Small intestine (tissue), 7 donors: ENCODE results near the gene DUSP1. TPM values are rescaled to one million over a fixed set of nuclear protein-coding genes. Genes with fewer than 3 reads are reported as not detected.
"Not testable (repeated sequence)": the region's sequence is repeated elsewhere in the genome, so short reads cannot be mapped to it uniquely, and the experiment has no call there.

Experiments used
- DNase-seq, 2 donors: peaks; one replicate each; pipeline versions ENCODE4 v3.0.0 to v3.0.0-alpha.2; 2013
- FAIRE-seq: peaks from 2 replicates; lab custom pipeline; 2012; peaks lifted over from hg19 to GRCh38; lab: Jason Lieb, UNC
- H3K27ac ChIP-seq, 3 donors: one replicate each; pipeline ENCODE4 v1.5.1; 2013; ENCODE audit warnings: low read length in 2 of 3, mild to moderate bottlenecking in 2 of 3, control low read depth in 1 of 3, inconsistent platforms in 1 of 3, low read depth in 1 of 3, moderate library complexity in 1 of 3
- H3K27me3 ChIP-seq, 3 donors: one replicate each; pipeline ENCODE4 v1.6.1; 2013; ENCODE audit warnings: low read length in 3 of 3, inconsistent platforms in 1 of 3; ENCODE audit not compliant: control insufficient read depth in 3 of 3, insufficient read depth in 3 of 3
- H3K36me3 ChIP-seq, 3 donors: one replicate each; pipeline ENCODE4 v1.6.1; 2013; ENCODE audit warnings: low read length in 3 of 3, inconsistent platforms in 1 of 3, low read depth in 1 of 3, mild to moderate bottlenecking in 1 of 3, moderate library complexity in 1 of 3; ENCODE audit not compliant: control insufficient read depth in 3 of 3, insufficient read depth in 2 of 3
- H3K4me1 ChIP-seq, 3 donors: one replicate each; pipeline ENCODE4 v1.6.1; 2013; ENCODE audit warnings: low read length in 2 of 3, inconsistent platforms in 1 of 3, low read depth in 1 of 3, mild to moderate bottlenecking in 1 of 3, moderate library complexity in 1 of 3; ENCODE audit not compliant: control insufficient read depth in 3 of 3, insufficient read depth in 2 of 3
- H3K4me3 ChIP-seq, 3 donors: one replicate each; pipeline ENCODE4 v1.5.1; 2013; ENCODE audit warnings: low read length in 3 of 3, control low read depth in 1 of 3, inconsistent platforms in 1 of 3, low read depth in 1 of 3, mild to moderate bottlenecking in 1 of 3, moderate library complexity in 1 of 3
- H3K9me3 ChIP-seq, 2 donors: one replicate each; pipeline ENCODE4 v1.6.1; 2013; ENCODE audit warnings: low read depth in 1 of 2, low read length in 1 of 2; ENCODE audit not compliant: control insufficient read depth in 2 of 2, insufficient read depth in 1 of 2
- WGBS, 3 donors: extraction: QIAGEN DNeasy Blood & Tissue Kit; methylation state at CpG; one replicate each; pipeline ENCODE4 v1.1.7; 2013; 5-methylcytosine and 5-hydroxymethylcytosine counted together
- polyA plus RNA-seq, 4 donors: library from polyadenylated mRNA; stranded (reverse) in 3 of 4; unstranded in 1 of 4; fragments of 200-250 nt in 3 of 4; fragments of 120-200 nt in 1 of 4; gene quantifications; one replicate each; pipeline versions ENCODE4 v1.2.1 to v1.2.3, GENCODE V29; 2013
- donor health status: healthy with polysubstance abuse.
- donor health status: control.
- donor health status: control.
- donor health status: Bipolar disorder and iron deficiency.
- donor health status: healthy.

The DUSP1 gene
- polyA plus RNA-seq, 4 donors = 64.4 to 216 (median 109) TPM

DNA sequence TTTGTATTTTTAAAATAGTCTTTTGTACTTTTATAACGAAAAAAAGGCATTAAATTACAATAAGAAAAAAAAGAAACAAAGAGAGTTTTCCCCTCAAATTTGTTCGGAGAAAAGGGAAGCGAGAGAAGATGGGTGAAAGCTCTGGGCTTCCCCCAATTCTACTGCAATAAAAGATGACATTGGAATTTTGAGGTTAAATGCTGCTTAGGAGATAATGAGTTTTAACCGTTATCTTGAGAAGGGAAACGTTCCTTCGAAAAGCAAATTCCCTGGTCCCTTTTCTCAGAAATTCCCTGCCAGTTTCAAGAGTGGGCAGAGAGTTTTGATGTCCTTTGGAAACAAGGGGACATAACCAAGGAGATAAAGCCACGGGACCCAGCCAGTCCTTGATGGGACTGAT lies 44.6 kb upstream of the DUSP1 start:
- Histone ChIP-seq H3K9me3 (no peaks in the 10 kb centered on the region), H3K4me3 (no peak overlapping the region), H3K4me1 (peaks cover 0 to 4% (median 3%) of the 10 kb centered on the region in 3 donors), H3K27me3 (no peaks in the 10 kb centered on the region), H3K27ac (no peak overlapping the region), H3K36me3 (no peaks in the 10 kb centered on the region)
- DNase-seq (no peak), FAIRE-seq (no peak)
- 74 to 84% (median 81%) methylated on average over 7 of the region's 7 CpGs for WGBS, 3 donors

DNA sequence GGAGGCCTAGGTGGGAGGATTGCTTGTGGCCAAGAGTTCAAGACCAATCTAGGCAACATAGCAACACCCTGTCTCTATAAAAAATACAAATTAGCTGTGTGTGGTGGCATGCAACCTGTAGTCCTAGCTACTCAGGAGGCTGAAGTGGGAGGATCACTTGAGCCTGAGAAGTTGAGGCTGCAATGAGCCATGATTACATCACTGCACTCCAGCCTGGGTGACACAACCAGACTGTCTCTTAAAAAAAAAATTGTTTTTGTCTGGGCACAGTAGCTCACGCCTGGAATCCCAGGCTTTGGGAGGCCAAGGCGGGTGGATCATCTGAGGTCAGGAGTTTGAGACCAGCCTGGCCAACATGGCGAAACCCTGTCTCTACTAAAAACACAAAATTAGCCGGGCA lies 40.0 kb upstream of the DUSP1 start:
- FAIRE-seq, H3K27ac ChIP-seq, H3K27me3 ChIP-seq, H3K4me1 ChIP-seq, DNase-seq, H3K4me3 ChIP-seq, H3K36me3 ChIP-seq: not testable (repeated sequence)
- WGBS, 3 donors = 96 to 97% (median 96%) methylated on average over 4 of the region's 4 CpGs
- H3K9me3 ChIP-seq = peaks cover 0 to 14% of the 10 kb centered on the region in 2 donors

DNA sequence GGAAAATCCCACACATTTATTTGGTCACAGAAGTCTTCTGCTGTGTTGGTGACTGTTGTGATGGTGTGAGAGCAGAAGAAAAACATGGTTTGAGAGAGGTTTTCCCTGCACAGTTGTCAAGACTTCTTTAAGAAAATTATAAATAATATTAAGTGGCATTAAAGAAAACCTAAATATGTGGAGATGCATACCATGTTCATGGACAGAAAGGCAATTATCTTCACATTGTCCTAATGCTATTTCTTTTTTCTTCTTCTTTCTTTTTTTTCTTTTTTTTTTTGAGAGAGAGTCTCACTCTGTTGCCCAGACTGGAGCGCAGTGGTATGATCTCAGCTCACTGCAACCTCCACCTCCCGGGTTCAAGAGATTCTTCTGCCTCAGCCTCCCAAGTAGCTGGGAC lies 38.8 kb upstream of the DUSP1 start:
- Histone ChIP-seq H3K27ac (no peak overlapping the region), H3K4me3 (no peak overlapping the region), H3K4me1 (peaks cover 0 to 5% (median 0%) of the 10 kb centered on the region in 3 donors), H3K9me3 (peaks cover 0 to 14% of the 10 kb centered on the region in 2 donors), H3K36me3 (no peaks in the 10 kb centered on the region), H3K27me3 (no peaks in the 10 kb centered on the region)
- DNase-seq = no peak
- no peak for FAIRE-seq
- WGBS, 3 donors = 95 to 98% (median 97%) methylated on average over 2 of the region's 2 CpGs

DNA sequence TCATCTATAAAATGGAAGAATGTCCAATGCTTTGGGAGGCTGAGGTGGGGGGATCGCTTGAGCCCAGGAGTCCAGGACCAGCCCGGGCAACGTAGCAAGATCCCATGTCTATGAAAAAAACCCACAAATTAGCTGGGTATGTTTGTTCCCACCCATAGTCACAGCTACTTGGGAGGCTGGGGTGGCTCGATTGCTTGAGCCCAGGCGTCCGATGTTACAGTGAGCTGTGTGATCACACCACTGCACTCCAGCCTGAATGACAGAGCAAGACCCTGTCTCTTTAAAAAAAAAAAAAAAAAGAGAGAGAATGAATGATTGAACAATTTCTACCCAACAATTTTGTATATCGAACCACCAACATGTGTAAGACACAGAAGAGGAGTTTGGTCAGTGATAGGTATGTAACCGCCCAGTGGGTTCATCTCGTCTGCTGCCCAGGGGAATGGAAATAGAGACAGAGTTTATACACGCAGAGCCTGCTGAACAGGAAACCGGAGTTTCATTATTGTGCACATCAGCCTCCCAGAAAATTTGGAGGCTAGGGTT lies 36.8 kb upstream of the DUSP1 start:
- no peaks in the 10 kb centered on the region for H3K27me3 ChIP-seq
- H3K4me3 ChIP-seq = peak overlapping the region in 1 of 3 donors; percentile 21
- peaks cover 0 to 14% of the 10 kb centered on the region in 2 donors for H3K9me3 ChIP-seq
- 84 to 90% (median 85%) methylated on average over 11 of the region's 11 CpGs for WGBS, 3 donors
- H3K27ac ChIP-seq = peak overlapping the region; percentile 65 to 96 (median 71)
- DNase-seq (no peak), FAIRE-seq (no peak)
- peaks cover 0 to 5% (median 0%) of the 10 kb centered on the region in 3 donors for H3K4me1 ChIP-seq
- H3K36me3 ChIP-seq = no peaks in the 10 kb centered on the region

DNA sequence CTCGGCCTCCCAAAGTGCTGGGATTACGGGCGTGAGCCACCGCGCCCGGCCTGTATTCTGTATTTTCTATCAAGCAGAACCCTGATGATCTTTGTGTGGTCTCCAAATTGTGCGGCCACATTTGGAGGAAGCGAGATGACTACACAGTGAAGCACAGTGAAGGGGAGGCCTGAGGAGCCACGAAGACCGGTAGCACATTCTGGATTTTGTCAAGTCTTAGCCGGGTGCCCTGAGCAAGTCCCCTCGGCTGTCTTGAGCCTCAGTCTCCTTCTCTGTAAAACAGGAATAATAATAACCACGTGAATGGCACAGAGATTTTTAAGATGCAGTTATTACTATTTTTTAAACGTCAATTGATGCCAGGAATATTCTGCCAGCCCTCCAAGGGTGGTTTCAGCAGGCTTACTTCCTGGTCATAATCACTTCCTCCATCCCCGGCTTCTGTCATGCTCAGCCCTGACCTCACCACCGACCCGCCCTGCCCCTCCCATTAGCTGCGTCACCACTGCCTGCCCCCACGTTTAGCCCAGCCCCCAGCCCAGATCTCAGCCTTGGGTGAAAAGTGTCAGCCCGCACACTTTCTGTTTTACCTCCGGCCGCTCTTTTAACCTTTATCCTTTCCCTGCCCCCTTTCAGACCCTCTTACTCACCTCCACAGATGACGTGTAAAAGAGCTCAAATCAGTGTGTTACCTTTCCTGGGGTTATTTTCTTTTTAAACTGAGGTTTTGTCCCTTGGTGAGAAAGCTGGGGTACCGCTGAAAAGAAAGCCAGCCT lies 36.1 kb upstream of the DUSP1 start:
- 47 to 50% (median 47%) methylated on average over 23 to 24 of the region's 24 CpGs for WGBS, 3 donors
- Histone ChIP-seq H3K9me3 (peaks cover 0 to 14% of the 10 kb centered on the region in 2 donors), H3K36me3 (no peaks in the 10 kb centered on the region), H3K27me3 (no peaks in the 10 kb centered on the region), H3K4me3 (peak overlapping the region in 2 of 3 donors; percentile 19 to 21), H3K27ac (peak overlapping the region; percentile 78 to 96 (median 82)), H3K4me1 (peaks cover 0 to 5% (median 0%) of the 10 kb centered on the region in 3 donors)
- no peak for FAIRE-seq
- DNase-seq = peak; percentile 94 to 97

DNA sequence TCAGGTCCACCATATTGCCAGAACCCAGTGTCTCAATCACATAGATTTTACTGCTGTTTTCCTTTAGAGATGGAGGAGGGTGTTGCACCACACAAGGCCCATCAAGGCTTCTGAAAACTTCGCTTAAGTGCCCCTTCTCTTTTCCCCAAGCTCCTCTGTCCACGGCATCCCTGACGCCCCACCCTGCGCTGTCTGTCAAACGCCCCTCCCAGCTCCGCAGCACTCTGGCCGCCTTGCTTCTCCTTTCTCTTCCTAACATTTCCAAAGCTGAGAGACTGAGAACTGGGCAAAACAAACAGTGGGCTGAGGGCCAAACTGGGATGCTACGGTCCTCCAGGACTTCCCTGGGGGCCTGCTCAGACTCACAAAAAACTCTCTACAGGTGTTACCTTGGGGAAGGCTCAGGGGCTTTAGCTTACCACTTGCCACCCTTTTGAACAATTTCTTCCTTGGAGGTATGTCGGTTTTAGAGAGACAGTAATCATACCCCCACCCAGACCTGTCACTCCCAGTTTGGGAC lies 34.8 kb upstream of the DUSP1 start:
- FAIRE-seq (no peak), DNase-seq (no peak)
- Histone ChIP-seq H3K9me3 (peaks cover 0 to 19% of the 10 kb centered on the region in 2 donors), H3K36me3 (no peaks in the 10 kb centered on the region), H3K27ac (peak overlapping the region in 1 of 3 donors; percentile 36), H3K27me3 (no peaks in the 10 kb centered on the region), H3K4me1 (peaks cover 0 to 5% (median 0%) of the 10 kb centered on the region in 3 donors), H3K4me3 (no peak overlapping the region)
- WGBS, 3 donors = 87 to 96% (median 94%) methylated on average over 9 of the region's 9 CpGs

DNA sequence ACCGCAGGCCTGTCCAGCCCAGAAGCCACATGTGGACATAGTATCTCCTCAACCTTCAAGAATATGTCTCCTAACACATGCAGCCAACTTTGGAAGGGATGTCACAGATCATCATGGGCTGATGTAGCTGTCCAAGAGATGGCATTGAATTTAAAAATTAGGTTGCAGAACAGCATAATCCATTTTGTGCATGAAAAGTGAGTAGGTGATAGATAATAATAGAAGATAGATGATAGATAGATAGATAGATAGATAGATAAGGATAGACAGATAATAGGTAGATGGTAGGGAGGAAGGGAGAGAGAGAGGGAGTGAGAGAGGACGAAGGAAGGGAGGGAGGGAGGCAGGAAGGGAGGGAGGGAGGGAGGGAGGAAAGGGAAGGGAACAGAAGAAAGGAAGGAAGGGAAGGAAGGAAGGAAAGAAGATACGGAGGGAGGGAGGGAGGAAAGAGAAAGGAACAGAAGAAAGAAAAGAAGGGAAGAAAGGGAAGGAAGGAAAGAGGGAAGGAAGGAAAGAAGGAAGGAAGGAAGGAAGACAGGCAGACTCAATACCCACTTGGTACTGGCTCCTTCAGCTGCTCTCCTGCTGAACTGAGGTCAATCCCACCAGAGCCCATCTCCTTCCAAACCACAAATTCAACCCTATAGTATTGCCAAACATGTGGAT lies 34.2 kb upstream of the DUSP1 start:
- FAIRE-seq (no peak), DNase-seq (no peak)
- Histone ChIP-seq H3K4me3 (no peak overlapping the region), H3K4me1 (peaks cover 0 to 5% (median 0%) of the 10 kb centered on the region in 3 donors), H3K36me3 (no peaks in the 10 kb centered on the region), H3K9me3 (peaks cover 0 to 15% of the 10 kb centered on the region in 2 donors), H3K27ac (no peak overlapping the region), H3K27me3 (no peaks in the 10 kb centered on the region)
- 80 to 89% (median 83%) methylated on average over 3 of the region's 3 CpGs for WGBS, 3 donors

DNA sequence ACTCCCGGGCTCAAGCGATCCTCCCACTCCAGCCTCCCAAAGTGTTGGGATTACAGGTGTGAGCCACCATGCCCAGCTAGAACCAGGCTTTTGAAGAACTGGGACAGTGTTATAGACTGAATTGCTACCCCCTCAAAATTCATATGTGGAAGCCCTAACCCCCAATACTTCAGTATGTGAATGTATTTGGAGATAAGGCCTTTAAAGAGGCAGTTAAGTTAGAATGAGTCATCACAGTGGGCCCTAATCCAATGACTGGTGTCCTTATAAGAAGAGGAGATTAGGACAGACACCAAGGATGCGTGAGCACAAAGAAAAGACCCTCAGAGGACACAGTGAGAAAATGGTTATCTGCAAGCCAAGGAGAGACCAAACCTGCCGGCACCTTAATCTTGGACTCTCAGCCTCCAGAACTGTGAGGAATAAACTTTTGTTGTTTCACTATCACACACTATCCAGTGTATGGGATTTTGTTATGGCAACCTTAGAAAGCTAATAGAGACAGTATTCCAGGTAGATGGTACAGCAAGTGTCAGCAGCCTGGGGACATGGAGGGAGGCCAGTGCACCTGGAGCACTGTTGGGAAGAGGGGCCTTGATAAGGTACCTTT lies 31.7 kb upstream of the DUSP1 start:
- Histone ChIP-seq H3K36me3 (no peaks in the 10 kb centered on the region), H3K9me3 (peaks cover 0 to 4% of the 10 kb centered on the region in 2 donors), H3K4me3 (no peak overlapping the region), H3K27ac (no peak overlapping the region), H3K4me1 (peaks cover 0 to 6% (median 5%) of the 10 kb centered on the region in 3 donors), H3K27me3 (no peaks in the 10 kb centered on the region)
- FAIRE-seq (no peak), DNase-seq (no peak)
- 84 to 90% (median 86%) methylated on average over 4 of the region's 4 CpGs for WGBS, 3 donors
